Esophagus squamous epithelium (tissue), 4 donors: Measurements from ENCODE around the gene PGS1.

ENCODE experiments used
- CTCF ChIP-seq, 6 experiments: fragments of 450-650 bp in 4 of 6; fragments of 200-600 bp in 2 of 6; sonication (generic) in 2 of 6; IDR thresholded peaks; one replicate each; pipeline ENCODE4 v1.5.1; 2016 to 2019; ENCODE audit warnings: antibody characterized with exemption in 6 of 6, mild to moderate bottlenecking in 4 of 6, moderate library complexity in 4 of 6
- POLR2A ChIP-seq, 4 donors: fragments of 450-650 bp; IDR thresholded peaks; one replicate each; pipeline ENCODE4 v1.6.1; 2017; ENCODE audit warnings: antibody characterized with exemption in 4 of 4, mild to moderate bottlenecking in 4 of 4, moderate library complexity in 3 of 4

GRCh38 chr17:78343543-78344201 is 34.8 kb upstream of the PGS1 start:
- TF ChIP-seq CTCF (IDR thresholded peaks at IDR 0.05) (no peak), POLR2A (IDR thresholded peaks at IDR 0.05) (no peak)
